CD1c-positive myeloid dendritic cell (primary cell): ENCODE measurements around the gene HS6ST3.

ENCODE experiments used
- DNase-seq: peaks from one replicate; pipeline ENCODE4 v3.0.0-alpha.2; 2016; ENCODE audit errors: extremely low spot score

HS6ST3 gene

DNA sequence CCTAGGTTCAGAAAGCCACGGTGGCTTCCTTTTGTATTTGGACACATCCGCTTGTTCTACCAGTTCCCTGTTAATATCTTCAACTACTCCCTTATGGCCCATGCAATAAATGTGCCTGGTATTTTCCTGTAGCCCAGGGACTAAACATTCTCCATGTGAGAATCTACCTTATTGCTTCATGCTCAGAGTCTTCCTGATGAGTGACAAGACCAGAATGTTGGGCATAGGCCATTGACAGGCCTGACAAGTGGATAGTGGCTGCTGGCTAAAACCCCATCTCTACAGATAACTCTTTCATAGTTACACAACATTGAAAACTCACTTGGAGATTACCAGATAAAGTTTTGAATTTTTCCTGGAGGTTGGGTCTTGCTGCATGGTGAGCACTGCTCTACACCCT lies 449.9 kb downstream of the HS6ST3 start:
- no peak for DNase-seq

DNA sequence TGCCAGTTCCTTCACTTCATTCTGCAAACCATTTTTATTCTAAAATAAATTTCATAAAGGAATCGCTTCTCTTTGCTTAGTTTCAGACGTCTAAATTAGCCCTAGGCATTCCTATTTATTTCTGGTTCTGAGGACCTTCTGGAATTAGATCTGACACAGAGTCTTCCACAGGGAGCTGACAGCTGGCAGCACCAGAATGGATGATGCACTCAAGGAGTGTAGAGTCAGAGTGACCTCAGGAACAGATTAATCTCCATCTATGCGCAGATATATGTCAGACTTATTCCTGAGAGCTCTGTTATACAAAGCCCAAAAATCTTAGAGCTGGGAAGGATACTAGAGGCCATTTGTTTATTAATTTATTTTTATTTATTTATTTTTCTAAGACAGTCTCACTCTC lies 450.8 kb downstream of the HS6ST3 start:
- no peak for DNase-seq

DNA sequence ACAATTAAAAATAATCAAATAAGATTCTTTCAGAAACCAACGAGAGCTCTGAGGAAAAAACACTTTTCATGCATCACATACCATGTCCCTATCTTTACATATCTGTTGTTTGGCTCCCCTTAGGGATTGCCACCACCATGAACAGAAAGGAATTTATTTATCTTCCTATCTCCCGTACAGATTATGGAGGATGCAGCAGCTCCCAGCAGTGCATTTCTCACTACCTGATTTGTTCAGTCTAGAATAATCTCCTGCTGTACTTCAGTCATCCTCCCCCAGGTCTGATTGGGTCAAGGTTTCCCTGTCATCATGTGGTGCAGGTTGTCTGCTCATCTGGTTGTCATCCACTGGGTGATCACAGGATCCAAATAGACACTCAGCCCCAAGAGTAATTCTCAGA lies 453.1 kb downstream of the HS6ST3 start:
- DNase-seq = no peak

DNA sequence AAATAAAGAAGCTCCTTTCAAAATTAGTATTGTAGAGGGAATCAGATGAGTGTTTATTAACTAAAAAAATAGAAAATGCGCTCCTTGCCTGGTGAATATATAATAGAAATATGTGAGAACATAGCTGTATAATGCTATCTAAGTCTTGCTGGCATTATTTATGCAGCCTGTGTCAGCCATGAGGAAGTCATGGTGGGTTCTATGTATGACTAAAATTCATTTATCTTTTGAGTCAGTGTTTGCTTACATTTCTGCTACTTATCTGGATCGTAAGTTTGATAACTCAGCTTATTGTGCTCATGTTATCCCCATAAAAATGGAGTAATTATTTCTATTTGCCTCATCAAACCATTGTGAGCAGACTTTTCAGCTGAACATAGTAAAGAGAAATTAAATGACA lies 455.1 kb downstream of the HS6ST3 start:
- no peak for DNase-seq

DNA sequence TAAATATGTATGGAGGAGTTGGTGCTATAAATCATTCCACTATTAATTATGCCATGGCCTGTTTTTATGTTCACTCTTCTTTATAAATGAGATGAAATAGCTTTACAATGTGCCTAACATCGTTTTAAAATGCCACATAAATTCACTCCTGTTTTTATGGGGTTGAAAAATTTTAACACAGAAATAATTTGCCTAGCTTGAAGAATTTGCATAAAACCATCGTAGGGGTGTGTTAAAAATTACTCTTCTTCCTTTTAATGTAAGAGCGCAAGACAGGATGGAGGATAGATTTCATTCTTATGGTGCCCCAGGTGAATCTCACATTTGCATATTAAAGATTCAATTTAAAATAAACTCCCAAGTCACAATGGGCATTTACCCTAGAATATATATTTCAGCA lies 456.6 kb downstream of the HS6ST3 start:
- no peak for DNase-seq

DNA sequence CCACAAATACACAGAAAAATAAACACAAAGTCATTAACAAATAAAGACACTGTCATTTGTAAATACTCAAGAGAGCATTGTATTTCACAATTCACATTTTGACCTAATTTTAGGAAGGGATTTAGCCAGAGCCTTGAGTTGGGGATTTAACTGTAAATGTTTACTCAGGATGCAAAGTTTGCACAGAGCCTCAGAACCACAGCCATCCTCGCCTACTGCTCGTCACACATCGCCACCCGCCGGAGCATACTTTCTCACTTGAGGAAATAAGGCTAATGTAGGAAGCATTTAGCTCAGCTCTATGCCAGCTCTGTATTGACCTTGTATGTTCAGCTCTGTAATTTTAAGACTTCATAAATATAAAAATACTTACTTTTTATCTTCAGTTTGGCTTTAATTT lies 461.6 kb downstream of the HS6ST3 start:
- DNase-seq = no peak

DNA sequence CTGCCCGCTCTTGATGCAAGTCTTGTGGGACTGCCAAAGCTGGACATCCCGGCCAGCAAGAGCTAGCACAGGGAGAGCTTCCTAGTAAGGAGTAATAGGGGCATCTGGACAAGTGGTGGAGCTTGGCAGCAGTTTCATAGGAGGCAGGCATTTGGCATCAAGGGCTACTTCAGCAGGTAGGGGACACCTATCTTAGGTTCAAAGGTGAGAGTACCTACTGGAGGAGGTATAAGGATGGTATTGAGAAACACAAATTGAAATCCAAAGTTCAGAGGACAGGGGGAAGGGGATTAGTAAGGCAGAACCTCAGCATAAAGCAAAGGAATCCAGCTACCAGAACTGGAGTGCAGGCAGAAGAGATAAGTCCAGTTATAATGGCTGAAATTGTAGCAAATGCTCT lies 462.7 kb downstream of the HS6ST3 start:
- DNase-seq = no peak

DNA sequence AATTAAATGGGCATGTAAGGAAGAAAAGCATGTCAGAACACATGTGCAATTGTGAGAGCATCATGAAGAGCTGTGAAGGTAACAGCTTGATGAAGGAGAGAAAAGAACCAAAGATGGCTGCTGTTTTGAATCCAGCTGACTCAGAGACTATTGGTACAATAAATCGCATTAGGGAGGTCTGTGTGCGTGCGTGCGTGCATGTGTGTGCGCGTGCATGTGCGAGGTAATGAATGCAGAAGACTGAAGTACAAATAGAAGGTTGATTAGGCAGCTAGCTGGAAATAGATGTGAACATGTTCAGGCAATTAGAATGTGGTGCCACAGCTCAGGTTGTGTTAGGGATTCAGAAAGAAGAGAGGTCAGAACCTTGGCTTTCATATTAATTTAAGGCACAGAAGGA lies 463.9 kb downstream of the HS6ST3 start:
- no peak for DNase-seq

DNA sequence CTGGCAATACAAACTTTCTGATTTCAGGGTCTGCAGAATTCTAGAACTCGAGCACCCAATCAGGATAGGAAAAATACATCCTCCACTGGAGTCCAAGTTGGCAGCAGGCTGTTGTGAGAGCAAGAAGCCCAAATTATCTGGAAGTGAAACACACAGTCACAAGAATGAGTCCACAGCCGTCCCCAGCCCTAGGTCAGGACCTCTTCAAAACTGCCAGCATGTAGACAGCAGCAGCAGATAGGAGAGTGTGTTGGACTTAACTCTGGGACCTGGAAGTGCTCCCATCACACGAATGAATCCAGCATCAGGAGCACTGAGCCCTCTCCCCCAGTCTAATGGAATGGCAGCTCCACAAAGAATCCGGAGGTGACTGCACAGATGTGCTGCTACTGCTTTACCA lies 483.7 kb downstream of the HS6ST3 start:
- no peak for DNase-seq

DNA sequence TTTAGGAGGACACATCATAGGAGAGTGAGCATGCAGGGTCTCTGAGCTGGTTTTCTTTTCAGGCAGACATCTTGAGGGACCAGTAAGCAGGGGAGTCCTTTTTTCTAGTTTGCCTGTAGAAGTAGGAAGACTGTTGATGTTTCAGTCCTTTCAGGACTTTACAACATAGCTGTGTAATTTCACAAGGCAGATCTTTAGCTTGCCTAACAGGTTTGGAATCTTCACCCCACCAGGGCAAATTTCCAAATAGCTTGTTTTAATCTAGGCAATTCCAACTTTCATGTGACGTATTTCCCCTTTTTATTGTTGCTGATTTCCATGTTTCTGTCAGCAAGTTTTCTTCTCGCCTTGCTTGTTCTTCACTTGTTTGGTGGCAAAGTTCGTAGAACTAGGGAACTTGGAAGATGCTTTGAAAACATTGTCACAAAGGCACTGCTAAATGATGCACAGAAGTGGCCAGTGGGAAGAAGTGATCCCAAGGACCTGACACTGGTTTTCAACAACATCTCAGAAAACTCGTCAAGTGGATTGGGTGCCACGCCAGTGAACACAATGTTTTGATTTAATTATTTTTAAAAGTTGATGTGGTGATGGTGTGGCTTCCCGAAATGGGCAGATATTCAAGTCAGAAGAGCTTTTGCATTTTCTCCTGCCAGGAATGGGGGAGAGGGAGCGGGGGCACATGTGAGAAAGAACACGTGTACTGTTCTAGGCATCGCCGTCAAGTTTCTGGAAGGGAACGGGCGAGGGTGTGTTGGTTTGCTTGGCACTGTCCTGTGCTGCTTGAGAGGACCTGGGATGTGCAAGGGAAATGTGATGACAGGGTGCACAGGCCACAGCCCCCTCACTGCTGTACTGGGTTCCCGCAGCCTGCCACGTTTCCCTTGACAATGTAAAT lies 485.8 kb downstream of the HS6ST3 start:
- no peak for DNase-seq

DNA sequence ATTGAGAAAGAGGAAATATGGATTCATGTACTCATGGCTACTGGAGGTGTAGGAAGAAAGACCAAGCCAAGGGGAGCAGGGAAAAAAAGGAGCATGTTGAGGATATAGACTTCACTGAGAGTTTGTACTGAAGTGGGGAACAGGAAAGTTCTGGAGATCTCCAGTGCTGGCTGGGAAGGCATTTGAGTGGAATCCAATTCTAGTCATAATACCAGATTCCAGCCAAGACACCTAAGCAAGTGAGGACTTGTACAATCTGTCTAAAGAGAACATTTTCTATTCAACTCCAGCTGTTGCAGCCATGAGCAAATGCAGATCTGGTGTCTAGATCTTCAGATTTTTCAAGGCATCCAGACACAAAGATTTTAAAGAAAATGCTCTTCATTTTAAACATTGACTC lies 491.8 kb downstream of the HS6ST3 start:
- no peak for DNase-seq

DNA sequence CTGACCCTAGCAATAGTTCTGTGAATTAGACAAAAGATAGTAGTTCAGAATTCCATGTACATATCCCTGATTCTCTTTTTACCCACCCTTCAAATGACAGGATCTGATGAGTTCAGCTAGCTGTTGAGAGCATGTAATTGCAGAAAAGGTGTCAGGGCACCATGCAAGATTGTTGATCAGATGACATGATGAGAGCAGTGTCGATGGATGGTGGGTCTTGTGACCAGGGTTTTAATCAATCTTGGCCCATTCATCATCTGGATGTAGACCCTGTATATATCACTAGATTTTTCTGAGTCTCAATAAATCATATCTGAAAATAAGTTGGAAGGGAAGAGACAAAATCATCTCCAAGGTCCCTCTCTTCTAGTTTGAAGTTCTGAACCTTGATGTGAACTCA lies 525.3 kb downstream of the HS6ST3 start:
- no peak for DNase-seq

DNA sequence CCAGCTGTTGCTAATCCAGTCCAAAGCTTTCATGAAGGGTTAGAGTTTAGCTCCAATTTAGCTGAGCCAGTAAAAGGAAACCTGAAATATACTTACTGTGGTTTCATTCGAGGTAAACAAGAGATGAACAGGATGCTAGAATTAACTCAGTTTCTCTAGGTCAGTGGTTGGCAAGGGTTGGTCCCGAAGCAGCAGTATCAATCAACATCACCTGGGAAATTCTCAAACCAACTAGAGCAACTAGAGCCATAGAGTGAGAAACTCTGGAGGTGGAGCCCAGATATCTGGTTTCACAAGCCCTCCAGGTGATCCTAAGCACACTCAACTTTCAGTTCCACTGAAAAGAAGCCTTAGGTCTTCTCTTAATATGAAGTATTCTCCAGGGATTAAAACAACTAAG lies 527.6 kb downstream of the HS6ST3 start:
- DNase-seq = no peak

DNA sequence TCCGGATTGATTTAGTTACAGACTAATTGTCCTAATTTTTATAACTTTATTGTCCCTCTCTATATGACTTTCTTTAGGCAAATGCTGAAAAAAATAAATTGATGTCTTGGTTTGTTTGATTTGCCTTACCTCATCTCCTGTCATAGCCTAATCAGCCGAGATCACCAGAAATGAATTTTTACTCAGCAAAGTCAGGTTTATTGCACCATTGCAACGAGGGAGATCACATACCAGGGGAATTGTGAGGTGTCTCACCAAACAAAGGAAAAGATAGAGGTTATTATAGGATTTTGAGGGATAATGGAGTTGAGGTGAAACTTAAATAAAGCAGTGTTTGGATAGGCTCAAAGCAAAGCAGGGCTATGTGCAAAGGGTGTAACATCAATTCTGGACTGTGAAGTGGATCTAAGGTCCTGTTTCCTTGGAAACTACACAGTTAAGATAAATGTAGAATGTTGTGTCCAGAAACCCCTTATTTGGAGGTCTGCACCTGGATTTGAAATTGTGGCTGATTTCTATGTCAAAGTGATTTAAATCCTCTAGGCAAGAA lies 531.8 kb downstream of the HS6ST3 start:
- no peak for DNase-seq

DNA sequence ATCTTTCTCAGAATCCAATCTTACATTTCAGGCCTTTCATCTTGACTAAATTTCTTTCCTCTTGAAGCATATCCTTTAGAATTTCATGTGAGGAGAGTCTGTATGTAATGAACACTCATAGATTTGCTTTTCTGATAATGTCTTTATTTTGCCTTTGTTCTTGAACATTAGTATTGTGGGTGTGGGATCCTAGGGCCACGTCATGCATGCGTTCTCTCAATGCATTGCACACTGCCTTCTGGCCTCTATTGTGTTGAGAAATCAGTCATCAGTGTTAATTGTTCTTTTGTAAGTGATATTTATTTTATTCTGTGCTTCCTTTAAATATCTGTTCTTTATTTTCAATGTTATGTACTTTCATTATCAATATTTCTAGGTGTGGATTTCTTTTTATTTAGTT lies 539.4 kb downstream of the HS6ST3 start:
- DNase-seq = no peak

DNA sequence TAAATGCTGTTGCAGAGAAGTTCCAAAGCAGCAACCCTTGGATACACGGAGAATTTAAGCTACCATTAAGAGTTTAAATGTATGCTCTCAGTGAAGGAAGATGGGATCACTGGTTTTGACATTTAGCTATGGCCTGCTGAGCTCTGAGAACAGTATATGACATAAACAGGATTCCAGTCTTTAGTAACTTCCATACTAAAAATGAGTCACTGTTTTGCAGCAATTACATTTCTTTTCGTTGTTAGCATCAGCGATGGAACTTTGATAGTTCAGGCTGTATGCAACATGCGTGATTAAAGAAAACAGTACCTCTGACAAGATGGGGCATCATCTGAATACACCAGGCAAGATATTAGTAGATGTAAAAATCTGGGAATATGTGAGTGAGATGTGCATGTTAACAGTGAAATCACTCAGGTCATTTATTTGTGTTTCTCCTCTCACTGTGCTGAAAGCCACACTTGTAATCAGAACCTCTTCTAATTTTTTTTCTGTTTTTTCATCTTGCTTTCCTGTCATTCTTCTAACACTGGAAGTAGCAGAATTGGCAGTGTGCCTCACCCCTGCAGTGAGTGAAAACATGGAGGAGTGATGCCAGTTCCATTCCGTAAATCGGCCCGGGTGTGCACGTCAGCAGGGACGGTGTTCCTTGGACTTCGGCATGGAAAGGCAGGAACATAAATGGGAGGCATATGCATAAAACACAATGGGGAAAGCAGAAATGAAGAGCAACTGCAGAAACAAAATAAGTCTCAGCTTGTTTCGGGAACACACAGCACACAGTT lies 542.8 kb downstream of the HS6ST3 start:
- no peak for DNase-seq

DNA sequence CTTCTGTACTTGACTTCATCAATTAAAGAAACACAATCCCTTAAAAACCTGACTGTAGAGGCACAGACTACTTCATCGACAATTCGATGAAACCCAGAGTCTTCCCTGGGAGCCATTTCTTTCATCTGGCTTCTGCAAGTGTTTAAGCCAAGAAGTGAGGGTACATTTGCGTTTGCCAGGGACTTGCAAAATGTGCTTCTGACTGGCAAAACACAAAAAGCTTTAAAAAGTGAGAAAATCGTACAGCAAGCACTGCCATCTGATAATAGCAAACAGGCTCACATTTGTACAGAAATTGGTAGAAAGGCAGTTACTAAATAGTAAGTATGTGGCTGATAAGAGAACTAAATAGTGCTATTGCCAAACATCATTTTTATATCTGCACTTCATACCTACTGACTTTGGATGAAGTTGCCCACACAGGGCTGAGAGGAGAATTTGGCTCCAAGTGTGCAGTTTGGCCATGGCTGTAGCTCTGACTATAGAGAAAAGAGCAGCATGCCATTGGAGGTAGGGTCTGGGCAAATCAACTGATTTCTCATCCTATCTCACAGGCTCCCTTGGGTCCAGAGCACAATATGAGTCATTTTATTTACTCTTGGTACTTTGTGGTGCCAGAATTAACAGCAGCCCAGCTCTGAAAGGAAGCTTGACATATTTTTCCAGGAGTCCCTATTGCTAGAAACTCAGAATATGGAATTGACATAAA lies 546.2 kb downstream of the HS6ST3 start:
- DNase-seq = no peak

DNA sequence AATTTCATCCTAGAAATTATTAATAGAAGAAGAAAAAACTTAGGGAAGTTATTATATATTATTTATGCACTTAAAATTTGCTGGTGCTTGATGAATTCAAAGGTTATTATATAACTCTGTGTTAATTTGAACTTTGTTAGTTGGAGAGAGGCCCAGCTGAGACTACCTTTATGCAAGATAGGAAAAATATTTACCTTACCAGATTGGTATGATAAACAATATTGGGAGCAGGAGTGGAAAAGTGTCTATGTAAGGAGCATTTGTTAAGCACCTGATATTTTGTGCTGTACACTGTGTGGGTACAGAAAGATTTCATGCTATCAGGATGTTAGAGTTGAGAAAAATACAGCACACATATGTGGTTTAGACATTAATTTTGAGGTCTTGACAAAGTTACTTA lies 547.1 kb downstream of the HS6ST3 start:
- no peak for DNase-seq

DNA sequence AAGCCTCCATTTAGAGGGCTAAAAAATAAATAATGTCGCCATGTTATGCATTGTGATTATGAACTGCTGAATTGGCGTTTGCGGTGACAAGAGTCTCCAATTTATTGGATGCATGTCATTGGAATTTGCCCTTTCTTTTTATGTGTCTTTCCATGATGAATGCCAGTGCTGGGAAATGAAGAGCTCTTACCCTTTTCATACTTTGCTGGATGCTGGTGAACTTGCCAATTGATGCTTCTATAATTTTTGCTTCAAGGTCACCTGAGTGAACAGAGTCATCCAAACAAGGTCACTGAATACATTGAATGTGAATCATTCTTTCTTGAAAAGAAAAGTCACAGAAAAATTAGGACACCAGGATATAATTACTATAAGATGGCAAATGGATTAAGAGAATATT lies 556.2 kb downstream of the HS6ST3 start:
- DNase-seq = no peak

DNA sequence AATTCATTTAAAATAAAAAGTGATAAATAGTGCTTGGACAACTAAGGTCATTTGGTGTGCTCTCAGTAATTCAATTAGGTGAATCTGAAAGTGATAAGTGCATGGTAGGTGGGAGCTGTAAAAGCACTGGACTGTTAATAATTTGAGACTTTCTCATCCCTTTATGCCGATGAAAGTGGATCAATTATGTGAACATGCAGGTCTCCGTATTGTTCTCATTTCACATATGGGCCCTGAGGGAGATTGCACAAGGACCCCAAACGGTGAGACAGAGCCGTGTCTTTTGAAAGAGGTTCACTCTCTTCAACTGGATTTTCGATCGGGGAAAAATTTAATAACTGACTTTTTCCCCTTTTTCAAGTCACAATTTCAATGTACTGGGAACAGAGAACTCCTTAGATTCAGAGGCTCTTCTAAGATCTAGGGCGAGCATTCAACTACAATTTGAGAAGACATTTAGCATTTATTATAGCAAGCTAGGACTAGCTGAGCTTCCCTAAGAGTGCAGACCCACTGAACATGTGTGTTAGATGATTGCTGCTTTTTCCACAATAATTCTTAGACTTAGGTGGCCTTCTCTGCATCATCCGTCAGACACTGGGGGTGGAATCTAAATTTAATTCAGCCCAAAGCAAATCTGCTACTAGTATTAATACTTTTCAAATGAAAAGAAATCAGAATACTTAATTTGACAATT lies 556.8 kb downstream of the HS6ST3 start:
- DNase-seq = no peak

DNA sequence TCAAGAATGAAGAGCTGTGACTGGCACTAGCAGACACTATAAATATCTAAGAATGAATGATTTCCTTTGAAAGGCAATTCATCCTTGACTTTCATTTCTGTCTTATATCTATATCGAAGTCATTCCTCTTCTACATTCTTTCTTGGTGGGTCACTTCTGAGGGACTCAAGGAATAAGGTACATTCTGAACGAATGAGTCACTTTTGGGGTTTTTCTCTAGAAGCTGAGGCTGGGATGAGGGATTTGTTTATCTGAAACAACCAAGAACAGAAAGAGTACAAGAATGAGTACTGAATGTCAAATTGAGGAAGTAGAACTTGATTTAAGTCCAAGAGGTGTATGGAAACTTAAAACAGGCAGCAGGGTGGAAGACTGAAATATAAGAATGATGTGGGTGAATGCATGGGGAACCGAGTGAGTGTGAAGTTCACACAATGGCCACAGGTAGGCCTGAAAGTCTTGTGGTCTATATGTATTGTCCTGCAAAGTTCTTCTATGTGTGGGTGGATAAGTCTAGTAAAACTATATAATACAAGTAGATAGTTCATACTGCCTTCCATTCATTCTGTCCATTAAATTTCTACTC lies 560.5 kb downstream of the HS6ST3 start:
- no peak for DNase-seq
